ENCODE results near the gene CHAD. TPM values are rescaled to one million over a fixed set of nuclear protein-coding genes. Genes with fewer than 3 reads are reported as not detected.

CHAD gene
- total and polyA plus RNA-seq, 2 of the 13 experiments (the other 11 are each of a cell fraction or from before 2014, with no cell fraction given), result 1.4 TPM; not detected in 1

GRCh38 chr17:50422738-50423137 is 45.9 kb downstream of the CHAD start (continued):
- TF ChIP-seq ZSCAN30 (CRISPR knock-in tag; IDR thresholded peaks at IDR 0.05) (no peak), GTF2F1 (IDR thresholded peaks at IDR 0.05; ENCODE audit: low read length) (no peak), NCOA2 (CRISPR knock-in tag; IDR thresholded peaks at IDR 0.05) (peak; percentile 51), MAFG (CRISPR knock-in tag; IDR thresholded peaks at IDR 0.05) (no peak), ZNF230 (CRISPR knock-in tag; IDR thresholded peaks at IDR 0.05) (no peak), NFIC (IDR thresholded peaks at IDR 0.05; ENCODE audit: low read length) (0 out of 2 replicates have a peak, but pooled peaks have one; percentile 29), FOXO1 (CRISPR knock-in tag; IDR thresholded peaks at IDR 0.05) (peak; percentile 18; the same call in 1 of the 2 replicates), ZNF30 (CRISPR knock-in tag; IDR thresholded peaks at IDR 0.05) (no peak), ZNF24 (IDR thresholded peaks at IDR 0.05) (0 out of 2 replicates have a peak, but pooled peaks have one; percentile 66)

GRCh38 chr17:50421308-50422051 is 47.2 kb downstream of the CHAD start:
- H3K36me3 ChIP-seq (replicated peaks in 1 of 2; ENCODE audit: control insufficient read depth in 1 of 2, insufficient read depth in 2 of 2, low read length in 2 of 2), result no peaks in the 10 kb centered on the region
- H3K79me2 ChIP-seq (ENCODE audit: insufficient read depth, low read length), result peaks cover 2% of the 10 kb centered on the region
- peak overlapping the region; percentile 58 for H3K27ac ChIP-seq (ENCODE audit: extremely low read length, insufficient read depth, low read length)
- no peaks in the 10 kb centered on the region for H4K20me1 ChIP-seq (ENCODE audit: insufficient read depth, low read length)
- in situ Hi-C loops (cut with HindIII; ENCODE audit: extremely low pct_ligation_motif_present, low pct_unique_long_range_greater_than_20kb) (no loop called here), intact Hi-C loops (cut with micrococcal nuclease; ENCODE audit: unreplicated experiment) (no loop called here)
- 27% methylated on average over 3 of the region's 3 CpGs for whole genome bisulfite sequencing (ENCODE audit: low lambda C conversion rate)
- peak overlapping the region; percentile 75 for H3K4me2 ChIP-seq (ENCODE audit: low read depth, low read length)
- peaks cover 57% of the 10 kb centered on the region for H3K4me1 ChIP-seq (ENCODE audit: insufficient read depth, low read length)
- BruUV-seq (replicated peaks), result no TSS peak
- no peak for ATAC-seq
- ChIA-PET CTCF (ENCODE audit: low intra/inter-chr PET ratio, low total read pairs) (no interaction called here), POLR2A (interaction anchor here (1.1 to 3.6 kb wide), 2 partner anchors 8 to 24 kb away, joined by 5 to 29 read pairs; partner anchors contain the start of gene LRRC59)
- FAIRE-seq, result peak; percentile 34
- H3K9ac ChIP-seq (ENCODE audit: insufficient read depth, low read depth, low read length), result peak overlapping the region; percentile 47
- DNase-seq (ENCODE audit: low spot score), result no peak
- H2AFZ ChIP-seq (ENCODE audit: low read length), result peak overlapping the region; percentile 38
- peak overlapping the region; percentile 29 to 61 (median 57); a peak in 5 of 6 replicates for H3K4me3 ChIP-seq (replicated peaks in 1 of 3; ENCODE audit: insufficient read depth in 1 of 3, low read depth in 2 of 3, low read length in 3 of 3)
- H3K27me3 ChIP-seq (ENCODE audit: control insufficient read depth in 1 of 2, insufficient read depth in 2 of 2, low read length in 2 of 2), result no peaks in the 10 kb centered on the region; a peak in 1 of 5 replicates
- no peaks in the 10 kb centered on the region for H3K9me3 ChIP-seq (ENCODE audit: low read length)
- TF ChIP-seq ZBTB1 (CRISPR knock-in tag; IDR thresholded peaks at IDR 0.05; ENCODE audit: borderline replicate concordance), result no peak
- no peak for TF ChIP-seq SIX4 (CRISPR knock-in tag; IDR thresholded peaks at IDR 0.05)
- no peak for TF ChIP-seq RAD21 (CRISPR knock-in tag; IDR thresholded peaks at IDR 0.05)
- TF ChIP-seq HNF4A (CRISPR knock-in tag; IDR thresholded peaks at IDR 0.05), result peak; percentile 12; the same call in 1 of the 2 replicates
- peak; percentile 88 for TF ChIP-seq ZNF770 (CRISPR knock-in tag; IDR thresholded peaks at IDR 0.05)
- 0 out of 2 replicates have a peak, but pooled peaks have one; percentile 31 for TF ChIP-seq ARID5B (CRISPR knock-in tag; IDR thresholded peaks at IDR 0.05)
- peak; percentile 42; the same call in 1 of the 2 replicates for TF ChIP-seq ZMYM3 (CRISPR knock-in tag; IDR thresholded peaks at IDR 0.05)
- no peak for TF ChIP-seq ZBTB34 (CRISPR knock-in tag; IDR thresholded peaks at IDR 0.05)
